DMS114 treated with DMSO at 0.1 percent for 48 hours (cell line): ENCODE data around the gene PPP2R5D.
A peak's percentile ranks its signal among the peaks of the same experiment; 100 is the strongest.
"Not testable (repeated sequence)": the region's sequence is repeated elsewhere in the genome, so short reads cannot be mapped to it uniquely, and the experiment has no call there.

Source experiments
- DNase-seq: peaks from one replicate; lab custom pipeline; 2025; ENCODE audit not compliant: unreplicated experiment; lab: John Stamatoyannopoulos, UW

PPP2R5D gene

GRCh38 chr6:42984001-42984923 lies at the start of gene PPP2R5D:
PPP2R5D (plus strand) TSS chr6:42984570; CDS start chr6:42984678, 108 bp downstream.
- DNase-seq, result peak; percentile 100

GRCh38 chr6:42935322-42935721 lies 49.0 kb upstream of the PPP2R5D start:
- no peak for DNase-seq

- DNase-seq, result no peak
Measured at GRCh38 chr6:42936398-42936797, 48.0 kb upstream of the PPP2R5D start.

DNA sequence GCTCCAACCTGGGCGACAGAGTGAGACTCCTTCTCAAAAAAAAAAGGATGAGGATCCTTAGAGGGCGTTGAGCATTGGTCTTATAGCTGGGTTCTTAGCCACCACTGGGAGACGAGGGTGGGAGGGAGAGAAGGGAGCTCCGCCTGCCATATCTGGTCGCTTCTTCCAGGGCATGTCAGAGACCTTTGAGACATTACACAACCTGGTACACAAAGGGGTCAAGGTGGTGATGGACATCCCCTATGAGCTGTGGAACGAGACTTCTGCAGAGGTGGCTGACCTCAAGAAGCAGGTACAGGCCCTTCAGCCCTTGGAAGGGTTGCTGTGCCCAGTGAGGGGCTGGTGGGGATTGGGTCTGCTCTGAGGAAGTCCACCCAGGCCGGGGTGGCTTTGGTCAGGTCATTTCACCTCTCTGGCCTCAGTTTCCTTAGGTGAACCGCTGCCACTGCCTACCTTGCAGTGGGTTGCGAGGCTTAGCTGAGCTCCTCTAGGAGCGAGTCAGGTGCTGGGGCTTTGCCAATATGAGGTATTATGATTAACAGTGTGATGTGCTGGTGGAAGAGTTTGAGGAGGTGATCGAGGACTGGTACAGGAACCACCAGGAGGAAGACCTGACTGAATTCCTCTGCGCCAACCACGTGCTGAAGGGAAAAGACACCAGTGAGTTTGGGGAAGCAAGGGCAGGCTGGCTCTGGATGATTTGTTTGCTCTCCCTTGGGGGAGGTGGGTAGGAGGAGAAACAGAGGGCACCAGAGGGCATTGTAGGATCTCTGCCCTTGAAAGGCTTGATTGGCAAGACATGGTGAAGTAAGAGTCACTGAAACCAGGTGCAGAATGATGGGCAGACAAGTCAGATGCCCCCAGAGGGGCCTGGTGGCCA lies 46.6 kb upstream of the PPP2R5D start:
- no peak for DNase-seq

DNA sequence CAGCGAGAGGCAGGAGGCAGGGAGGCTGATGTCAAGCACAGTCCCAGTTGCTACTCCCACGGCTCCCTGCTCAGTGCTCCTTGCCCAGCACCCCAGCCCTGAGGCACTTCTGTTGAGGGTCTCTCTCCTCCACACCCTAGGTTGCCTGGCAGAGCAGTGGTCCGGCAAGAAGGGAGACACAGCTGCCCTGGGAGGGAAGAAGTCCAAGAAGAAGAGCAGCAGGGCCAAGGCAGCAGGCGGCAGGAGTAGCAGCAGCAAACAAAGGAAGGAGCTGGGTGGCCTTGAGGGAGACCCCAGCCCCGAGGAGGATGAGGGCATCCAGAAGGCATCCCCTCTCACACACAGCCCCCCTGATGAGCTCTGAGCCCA lies 46.0 kb upstream of the PPP2R5D start:
- no peak for DNase-seq

- no peak for DNase-seq
Measured at GRCh38 chr6:42938987-42939809, 45.2 kb upstream of the PPP2R5D start.

DNA sequence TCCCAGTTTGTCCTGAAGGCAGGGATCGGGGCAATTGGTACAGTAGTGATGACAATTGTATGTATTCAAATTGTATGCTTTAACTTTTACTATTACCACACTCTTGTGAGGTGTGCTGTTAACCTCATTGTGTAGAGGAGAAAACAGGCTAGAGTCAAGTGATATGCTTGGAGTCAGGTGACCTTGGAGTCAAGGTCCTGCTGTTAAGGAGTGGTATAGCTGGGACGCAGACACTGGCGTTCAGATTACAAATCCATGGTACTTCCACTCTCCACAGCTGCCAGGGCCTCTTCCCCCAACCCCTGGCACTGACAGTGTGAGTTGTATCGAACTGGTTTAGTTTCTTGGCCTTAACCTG lies 44.6 kb upstream of the PPP2R5D start:
- no peak for DNase-seq

- no peak for DNase-seq
Measured at GRCh38 chr6:42940493-42941045, 43.8 kb upstream of the PPP2R5D start.

DNA sequence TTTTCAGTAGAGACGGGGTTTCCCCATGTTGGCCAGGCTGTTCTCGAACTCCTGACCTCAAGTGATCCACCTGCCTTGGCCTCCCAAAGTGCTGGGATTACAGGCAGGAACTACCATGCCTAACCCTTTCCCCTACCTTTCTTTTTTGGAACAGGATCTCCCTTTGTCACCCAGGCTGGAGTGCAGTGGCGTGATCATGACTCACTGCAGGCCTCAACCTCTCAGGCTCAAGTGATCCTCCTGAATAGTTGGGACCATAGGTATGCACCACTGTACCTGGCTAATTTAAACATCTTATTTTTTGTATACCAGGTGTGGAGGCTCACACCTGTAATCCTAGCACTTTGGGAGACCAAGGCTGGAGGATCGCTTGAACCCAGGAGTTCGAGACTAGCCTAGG lies 43.0 kb upstream of the PPP2R5D start:
- DNase-seq, result not testable (repeated sequence)

- no peak for DNase-seq
Measured at GRCh38 chr6:42942444-42942843, 41.9 kb upstream of the PPP2R5D start.

DNA sequence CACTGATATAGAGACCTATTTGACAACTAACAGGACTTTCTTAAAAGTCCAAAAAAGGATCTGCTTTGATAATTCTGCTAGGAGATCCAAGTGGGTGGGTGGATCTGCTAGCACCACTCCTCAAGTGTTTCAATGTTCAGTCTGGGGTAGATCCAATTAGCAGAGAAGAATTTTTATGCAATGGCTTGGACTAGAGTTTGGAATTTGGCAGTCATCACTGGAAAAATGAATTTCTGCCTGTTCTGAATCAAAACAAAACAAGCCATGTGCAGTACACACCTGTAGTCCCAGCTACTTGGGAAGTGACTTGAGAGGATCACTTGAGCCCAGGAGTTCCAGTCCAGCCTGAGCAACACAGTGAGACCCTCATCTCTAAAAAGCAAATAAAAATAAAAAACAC lies 36.4 kb upstream of the PPP2R5D start:
- no peak for DNase-seq

DNA sequence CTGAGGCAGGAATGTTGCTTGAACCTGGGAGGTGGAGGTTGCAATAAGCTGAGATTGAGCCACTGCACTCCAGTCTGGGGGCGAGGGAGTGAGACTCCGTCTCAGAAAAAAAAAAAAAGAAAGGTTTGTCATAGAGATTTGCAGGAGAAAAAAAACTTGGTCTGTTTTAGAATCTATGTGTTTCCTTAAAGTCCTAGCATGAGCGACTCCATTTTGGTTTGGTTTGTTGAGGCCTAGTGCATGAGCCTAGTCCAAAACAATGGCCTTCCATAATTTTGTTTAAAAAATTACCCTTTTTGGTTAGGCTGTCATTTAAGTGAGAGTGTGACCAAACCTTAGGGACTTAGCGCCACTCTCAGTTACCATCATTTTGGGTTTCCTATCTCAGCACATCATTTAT lies 32.0 kb upstream of the PPP2R5D start:
- no peak for DNase-seq

- not testable (repeated sequence) for DNase-seq
Measured at GRCh38 chr6:42954405-42954804, 30.0 kb upstream of the PPP2R5D start.

- peak; percentile 53 for DNase-seq
Measured at GRCh38 chr6:42958125-42958524, 26.2 kb upstream of the PPP2R5D start.

- DNase-seq, result no peak
Measured at GRCh38 chr6:42959917-42960242, 24.5 kb upstream of the PPP2R5D start.

DNA sequence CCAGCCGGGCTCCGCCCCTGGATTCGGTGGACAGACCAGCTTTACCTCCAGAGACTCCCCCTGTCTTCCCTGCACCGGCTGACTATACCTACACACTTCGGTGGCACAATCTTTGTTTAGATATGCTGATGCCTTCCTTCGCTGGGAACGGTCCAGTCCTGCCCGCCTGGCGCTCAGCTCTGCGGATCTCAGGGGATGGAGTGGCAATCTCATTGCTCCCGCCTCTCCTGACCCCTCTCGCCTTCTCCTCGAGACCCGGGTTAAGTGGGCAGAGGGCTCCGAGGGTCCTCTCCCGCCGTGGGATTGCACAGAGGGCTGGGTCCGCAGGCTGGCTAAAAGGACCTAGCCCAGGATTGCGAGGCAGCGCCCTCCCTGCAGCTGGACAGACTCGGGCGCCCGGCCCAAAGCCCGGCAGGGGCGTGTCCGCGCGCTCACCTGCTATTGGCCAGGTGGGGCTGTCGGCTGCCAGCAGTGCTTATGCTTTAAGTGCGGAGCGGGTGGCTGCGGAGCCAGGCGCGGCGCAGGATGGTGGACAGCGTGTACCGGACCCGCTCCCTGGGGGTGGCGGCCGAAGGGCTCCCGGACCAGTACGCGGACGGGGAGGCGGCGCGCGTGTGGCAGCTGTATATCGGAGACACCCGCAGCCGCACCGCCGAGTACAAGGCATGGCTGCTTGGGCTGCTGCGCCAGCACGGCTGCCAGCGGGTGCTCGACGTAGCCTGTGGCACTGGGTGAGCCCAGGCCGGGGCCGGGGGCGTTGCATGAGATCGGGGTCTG lies 23.9 kb upstream of the PPP2R5D start, which contains the start of gene GNMT:
TSS of gene GNMT (plus strand) at position 512 of the 777 bp plus-strand sequence. CDS start at position 526, 14 bp downstream.
- peak; percentile 27 for DNase-seq

DNA sequence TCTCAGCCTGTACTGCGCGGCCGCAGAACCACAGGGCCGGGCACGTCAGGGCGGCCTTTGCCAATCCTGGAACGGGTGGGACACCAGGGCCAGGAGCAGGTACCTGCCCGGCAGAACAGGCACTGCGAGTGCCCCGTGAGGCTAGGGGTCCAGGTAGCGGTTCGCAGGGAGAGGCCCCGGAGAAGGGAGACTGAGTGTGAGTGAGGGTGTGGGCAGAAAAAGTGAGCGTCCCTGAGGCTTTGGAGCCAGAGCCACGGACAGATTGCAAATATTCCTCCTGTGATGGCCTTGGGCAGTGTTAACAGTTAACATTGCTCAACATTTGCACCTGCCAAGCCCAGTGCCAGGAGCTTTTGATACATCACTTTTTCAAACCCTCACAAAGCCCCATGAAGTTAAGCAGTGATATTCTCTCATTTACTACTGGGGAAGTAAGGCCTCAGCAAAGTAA lies 23.3 kb upstream of the PPP2R5D start:
- no peak for DNase-seq

- no peak for DNase-seq
Measured at GRCh38 chr6:42962096-42962495, 22.3 kb upstream of the PPP2R5D start.

DNA sequence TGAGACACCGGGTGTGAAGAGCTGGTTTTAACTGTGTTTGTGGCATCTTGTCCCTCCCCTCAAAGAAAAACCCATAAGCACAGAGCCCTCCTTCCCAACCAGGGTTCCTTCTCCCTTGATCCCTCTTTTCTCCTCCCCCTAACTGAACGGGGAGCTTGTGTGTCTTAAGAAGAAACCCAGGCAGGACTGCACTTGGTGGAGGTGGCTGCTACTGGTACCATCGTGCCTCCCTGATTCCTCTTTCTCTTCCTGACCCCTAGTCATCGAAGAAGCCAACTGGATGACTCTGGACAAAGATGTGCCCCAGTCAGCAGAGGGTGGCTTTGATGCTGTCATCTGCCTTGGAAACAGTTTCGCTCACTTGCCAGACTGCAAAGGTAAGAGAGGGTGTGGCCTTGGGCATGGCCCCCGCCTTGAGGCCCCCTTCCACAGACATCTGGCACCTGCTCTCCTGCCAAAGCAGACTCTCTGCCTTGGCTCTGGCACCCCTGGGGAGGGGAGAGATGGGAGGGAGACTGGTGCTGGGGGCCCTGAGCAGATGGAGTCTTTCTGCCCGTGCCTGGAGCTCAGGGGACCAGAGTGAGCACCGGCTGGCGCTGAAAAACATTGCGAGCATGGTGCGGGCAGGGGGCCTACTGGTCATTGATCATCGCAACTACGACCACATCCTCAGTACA lies 21.7 kb upstream of the PPP2R5D start:
- DNase-seq, result no peak
